ENCODE results near the gene CHST11. TPM values are rescaled to one million over a fixed set of nuclear protein-coding genes. Genes with fewer than 3 reads are reported as not detected.

The CHST11 gene
- total RNA-seq, 1 experiment from 2014 or later = 6.7 TPM

DNA sequence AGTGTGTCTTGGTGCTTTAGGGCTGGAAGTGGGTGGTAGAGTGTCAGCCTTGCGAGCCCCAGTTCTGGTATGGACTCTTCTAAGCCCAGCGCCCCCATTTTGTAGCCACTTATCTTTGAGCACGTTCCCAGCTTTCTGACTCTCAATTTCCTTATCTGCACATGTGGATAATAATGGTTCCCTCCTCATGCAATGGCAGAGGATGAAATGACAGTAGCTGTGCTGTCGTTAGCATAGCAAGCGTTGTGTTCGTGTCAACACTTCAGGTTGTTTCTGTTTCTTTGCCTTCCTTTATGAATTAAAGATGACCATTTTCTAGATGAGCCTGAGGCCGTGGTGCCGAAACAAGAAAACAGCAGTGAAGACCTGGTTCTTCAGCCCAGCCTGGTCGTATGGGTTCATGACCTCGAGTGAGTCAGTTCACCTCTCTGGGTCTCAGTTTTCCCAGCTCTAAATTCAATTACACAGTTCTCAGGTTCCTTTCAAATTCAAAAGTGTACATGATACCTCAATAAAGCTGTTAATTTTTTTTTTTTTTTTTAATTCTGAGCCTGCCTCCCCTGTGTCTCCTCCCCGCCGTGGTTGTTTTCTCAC is 268.3 kb downstream of the CHST11 start:
- Histone ChIP-seq H3K4me2 (ENCODE audit: insufficient read depth, insufficient read length, low read length) (no peak overlapping the region), H3K56ac (ENCODE audit: insufficient read length, low read depth, low read length) (no peak overlapping the region), H3K23me2 (ENCODE audit: insufficient read length, low read depth, low read length, poor library complexity, severe bottlenecking) (no peaks in the 10 kb centered on the region), H2AFZ (ENCODE audit: low read length) (no peak overlapping the region), H2BK5ac (ENCODE audit: insufficient read length, low read length) (no peak overlapping the region), H3K4ac (ENCODE audit: low read depth, low read length) (no peak overlapping the region), H3T11ph (ENCODE audit: low read length) (no peak overlapping the region), H3K14ac (ENCODE audit: insufficient read depth, low read length) (no peak overlapping the region), H3K9ac (ENCODE audit: extremely low read depth, insufficient read length, low read length) (no peak overlapping the region), H3K27ac (ENCODE audit: insufficient read length, low read depth, low read length) (no peak overlapping the region), H2BK120ac (ENCODE audit: low read depth, low read length, poor library complexity, severe bottlenecking) (no peak overlapping the region), H4K91ac (ENCODE audit: insufficient read length, low read depth, low read length) (no peak overlapping the region), H3K79me2 (ENCODE audit: insufficient read depth, low read length) (no peaks in the 10 kb centered on the region), H2AK5ac (ENCODE audit: insufficient read length, low read length) (no peak overlapping the region), H2BK12ac (ENCODE audit: insufficient read length, low read depth, low read length) (no peak overlapping the region), H3K9me3 (ENCODE audit: control insufficient read depth, low read depth, low read length) (no peaks in the 10 kb centered on the region), H3K27me3 (ENCODE audit: insufficient read depth, low read length) (no peaks in the 10 kb centered on the region), H2BK20ac (ENCODE audit: low read depth, low read length, poor library complexity, severe bottlenecking) (no peak overlapping the region), H4K8ac (replicated peaks; ENCODE audit: insufficient read length, low read depth, low read length) (no peak overlapping the region), H4K5ac (ENCODE audit: insufficient read length, low read depth, low read length) (no peak overlapping the region), H3K23ac (ENCODE audit: insufficient read length, low read depth, low read length) (no peak overlapping the region), H4K20me1 (ENCODE audit: control insufficient read depth, insufficient read depth, insufficient read length) (no peaks in the 10 kb centered on the region), H3K79me1 (ENCODE audit: insufficient read depth, low read depth, low read length, poor library complexity, severe bottlenecking) (no peaks in the 10 kb centered on the region), H2BK15ac (ENCODE audit: low read depth, low read length) (no peak overlapping the region), H3K4me1 (ENCODE audit: insufficient read depth, low read length) (peaks cover 6% of the 10 kb centered on the region; the same call in 1 of the 2 replicates), H3K18ac (ENCODE audit: insufficient read length, low read depth, low read length) (no peak overlapping the region)
- Mint-ChIP-seq H3K27ac (no peak overlapping the region), H3K4me1 (peaks cover 26 to 38% of the 10 kb centered on the region in 2 experiments), H3K9me3 (no peaks in the 10 kb centered on the region), H3K27me3 (ENCODE audit: low read depth) (no peaks in the 10 kb centered on the region; the same call in 1 of the 2 replicates), H3K36me3 (ENCODE audit: insufficient read depth in 1 of 3, low read depth in 3 of 3) (no peaks in the 10 kb centered on the region), H3K4me3 (no peak overlapping the region)
- TF ChIP-seq, protein P1, sequence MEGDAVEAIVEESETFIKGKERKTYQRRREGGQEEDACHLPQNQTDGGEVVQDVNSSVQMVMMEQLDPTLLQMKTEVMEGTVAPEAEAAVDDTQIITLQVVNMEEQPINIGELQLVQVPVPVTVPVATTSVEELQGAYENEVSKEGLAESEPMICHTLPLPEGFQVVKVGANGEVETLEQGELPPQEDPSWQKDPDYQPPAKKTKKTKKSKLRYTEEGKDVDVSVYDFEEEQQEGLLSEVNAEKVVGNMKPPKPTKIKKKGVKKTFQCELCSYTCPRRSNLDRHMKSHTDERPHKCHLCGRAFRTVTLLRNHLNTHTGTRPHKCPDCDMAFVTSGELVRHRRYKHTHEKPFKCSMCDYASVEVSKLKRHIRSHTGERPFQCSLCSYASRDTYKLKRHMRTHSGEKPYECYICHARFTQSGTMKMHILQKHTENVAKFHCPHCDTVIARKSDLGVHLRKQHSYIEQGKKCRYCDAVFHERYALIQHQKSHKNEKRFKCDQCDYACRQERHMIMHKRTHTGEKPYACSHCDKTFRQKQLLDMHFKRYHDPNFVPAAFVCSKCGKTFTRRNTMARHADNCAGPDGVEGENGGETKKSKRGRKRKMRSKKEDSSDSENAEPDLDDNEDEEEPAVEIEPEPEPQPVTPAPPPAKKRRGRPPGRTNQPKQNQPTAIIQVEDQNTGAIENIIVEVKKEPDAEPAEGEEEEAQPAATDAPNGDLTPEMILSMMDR (conservative IDR thresholded peaks at IDR 0.05) = no peak
- WGBS (ENCODE audit: extremely low coverage, insufficient read length, low lambda C conversion rate) = no CpG with 5 or more reads among the region's 12 CpGs
- no peak for DNase-seq
